ENCODE results near the gene GTPBP3. TPM values are rescaled to one million over a fixed set of nuclear protein-coding genes. Genes with fewer than 3 reads are reported as not detected.

The GTPBP3 gene
- total and polyA plus RNA-seq, 2 of the 13 experiments (the other 11 are each of a cell fraction or from before 2014, with no cell fraction given): 17.5 to 30.0 TPM

DNA sequence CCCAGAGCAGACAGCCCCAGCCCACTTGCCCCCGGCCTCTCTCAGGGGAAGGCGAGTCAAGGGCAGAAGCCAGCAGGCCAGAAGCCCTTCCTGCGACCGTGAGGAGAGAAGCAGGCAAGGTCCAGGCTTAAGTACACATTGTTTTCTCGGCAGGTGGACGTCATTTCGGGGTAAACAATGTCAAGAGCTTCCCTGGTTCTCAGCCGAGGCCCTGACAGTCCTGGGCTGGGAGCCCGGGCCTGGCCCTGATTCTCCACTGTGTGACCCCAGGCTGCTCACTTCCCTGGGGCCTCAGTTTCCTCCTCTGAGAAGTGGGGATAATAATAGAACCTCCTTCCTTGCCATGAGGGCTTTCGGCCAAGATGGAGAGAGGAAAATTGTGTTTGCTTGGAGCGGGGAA, 20.4 kb downstream of the GTPBP3 start:
- Histone ChIP-seq H3K4me1 (ENCODE audit: insufficient read depth, low read length) (peaks cover 24% of the 10 kb centered on the region), H3K36me3 (replicated peaks in 1 of 2; ENCODE audit: control insufficient read depth in 1 of 2, insufficient read depth in 2 of 2, low read length in 2 of 2) (no peaks in the 10 kb centered on the region), H4K20me1 (ENCODE audit: insufficient read depth, low read length) (no peaks in the 10 kb centered on the region), H3K4me3 (replicated peaks in 1 of 3; ENCODE audit: insufficient read depth in 1 of 3, low read depth in 2 of 3, low read length in 3 of 3) (peak overlapping the region in 1 of 3 experiments; percentile 30; a peak in 1 of 6 replicates), H3K79me2 (ENCODE audit: insufficient read depth, low read length) (no peaks in the 10 kb centered on the region), H2AFZ (ENCODE audit: low read length) (no peak overlapping the region), H3K27ac (ENCODE audit: extremely low read length, insufficient read depth, low read length) (no peak overlapping the region), H3K4me2 (ENCODE audit: low read depth, low read length) (peak overlapping the region; percentile 53; the same call in 1 of the 2 replicates), H3K9ac (ENCODE audit: insufficient read depth, low read depth, low read length) (no peak overlapping the region), H3K9me3 (ENCODE audit: low read length) (no peaks in the 10 kb centered on the region), H3K27me3 (ENCODE audit: control insufficient read depth in 1 of 2, insufficient read depth in 2 of 2, low read length in 2 of 2) (peaks cover 3 to 13% of the 10 kb centered on the region in 2 experiments; a peak in 3 of 5 replicates)
- 5% methylated on average over 11 of the region's 11 CpGs for WGBS (ENCODE audit: low lambda C conversion rate)
- CTCF ChIA-PET (ENCODE audit: low intra/inter-chr PET ratio, low total read pairs): no interaction called here
- no peak for FAIRE-seq
- intact Hi-C loops (cut with micrococcal nuclease; ENCODE audit: unreplicated experiment): no loop called here
- ATAC-seq: 0 out of 3 replicates have a peak, but pooled peaks have one; percentile 32
- POLR2A ChIA-PET: no interaction called here
- DNase-seq (ENCODE audit: low spot score): no peak
- in situ Hi-C loops (cut with HindIII; ENCODE audit: extremely low pct_ligation_motif_present, low pct_unique_long_range_greater_than_20kb): no loop called here
- no TSS peak for BruUV-seq (replicated peaks)
- no peak for TF ChIP-seq SKI (IDR thresholded peaks at IDR 0.05; ENCODE audit: partially characterized antibody)
- TF ChIP-seq ZNF432 (CRISPR knock-in tag; IDR thresholded peaks at IDR 0.05; ENCODE audit: borderline replicate concordance): no peak
- no peak for TF ChIP-seq ZSCAN29 (CRISPR knock-in tag; conservative IDR thresholded peaks at IDR 0.05)
- no peak for TF ChIP-seq PAF1 (CRISPR knock-in tag; IDR thresholded peaks at IDR 0.05)
- TF ChIP-seq, protein P1, sequence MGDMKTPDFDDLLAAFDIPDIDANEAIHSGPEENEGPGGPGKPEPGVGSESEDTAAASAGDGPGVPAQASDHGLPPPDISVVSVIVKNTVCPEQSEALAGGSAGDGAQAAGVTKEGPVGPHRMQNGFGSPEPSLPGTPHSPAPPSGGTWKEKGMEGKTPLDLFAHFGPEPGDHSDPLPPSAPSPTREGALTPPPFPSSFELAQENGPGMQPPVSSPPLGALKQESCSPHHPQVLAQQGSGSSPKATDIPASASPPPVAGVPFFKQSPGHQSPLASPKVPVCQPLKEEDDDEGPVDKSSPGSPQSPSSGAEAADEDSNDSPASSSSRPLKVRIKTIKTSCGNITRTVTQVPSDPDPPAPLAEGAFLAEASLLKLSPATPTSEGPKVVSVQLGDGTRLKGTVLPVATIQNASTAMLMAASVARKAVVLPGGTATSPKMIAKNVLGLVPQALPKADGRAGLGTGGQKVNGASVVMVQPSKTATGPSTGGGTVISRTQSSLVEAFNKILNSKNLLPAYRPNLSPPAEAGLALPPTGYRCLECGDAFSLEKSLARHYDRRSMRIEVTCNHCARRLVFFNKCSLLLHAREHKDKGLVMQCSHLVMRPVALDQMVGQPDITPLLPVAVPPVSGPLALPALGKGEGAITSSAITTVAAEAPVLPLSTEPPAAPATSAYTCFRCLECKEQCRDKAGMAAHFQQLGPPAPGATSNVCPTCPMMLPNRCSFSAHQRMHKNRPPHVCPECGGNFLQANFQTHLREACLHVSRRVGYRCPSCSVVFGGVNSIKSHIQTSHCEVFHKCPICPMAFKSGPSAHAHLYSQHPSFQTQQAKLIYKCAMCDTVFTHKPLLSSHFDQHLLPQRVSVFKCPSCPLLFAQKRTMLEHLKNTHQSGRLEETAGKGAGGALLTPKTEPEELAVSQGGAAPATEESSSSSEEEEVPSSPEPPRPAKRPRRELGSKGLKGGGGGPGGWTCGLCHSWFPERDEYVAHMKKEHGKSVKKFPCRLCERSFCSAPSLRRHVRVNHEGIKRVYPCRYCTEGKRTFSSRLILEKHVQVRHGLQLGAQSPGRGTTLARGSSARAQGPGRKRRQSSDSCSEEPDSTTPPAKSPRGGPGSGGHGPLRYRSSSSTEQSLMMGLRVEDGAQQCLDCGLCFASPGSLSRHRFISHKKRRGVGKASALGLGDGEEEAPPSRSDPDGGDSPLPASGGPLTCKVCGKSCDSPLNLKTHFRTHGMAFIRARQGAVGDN (CRISPR knock-in tag; IDR thresholded peaks at IDR 0.05): peak; percentile 23
- no peak for TF ChIP-seq NFIC (IDR thresholded peaks at IDR 0.05; ENCODE audit: low read length)
- no peak for TF ChIP-seq ZMYM3 (CRISPR knock-in tag; IDR thresholded peaks at IDR 0.05)
- peak; percentile 84 for TF ChIP-seq ZNF629 (CRISPR knock-in tag; conservative IDR thresholded peaks at IDR 0.05)
- 0 out of 2 replicates have a peak, but pooled peaks have one; percentile 17 for TF ChIP-seq ZFX (CRISPR knock-in tag; IDR thresholded peaks at IDR 0.05; ENCODE audit: low read depth)
- TF ChIP-seq PAX8 (CRISPR knock-in tag; IDR thresholded peaks at IDR 0.05; ENCODE audit: borderline replicate concordance): no peak
- TF ChIP-seq PAXIP1 (CRISPR knock-in tag; conservative IDR thresholded peaks at IDR 0.05): peak; percentile 39; the same call in 1 of the 2 replicates
- TF ChIP-seq MAF1 (CRISPR knock-in tag; IDR thresholded peaks at IDR 0.05; ENCODE audit: borderline replicate concordance): no peak
- peak; percentile 22; the same call in 1 of the 2 replicates for TF ChIP-seq CREM (IDR thresholded peaks at IDR 0.05)
- TF ChIP-seq CREM (CRISPR knock-in tag; IDR thresholded peaks at IDR 0.05): no peak
- TF ChIP-seq, protein P2, sequence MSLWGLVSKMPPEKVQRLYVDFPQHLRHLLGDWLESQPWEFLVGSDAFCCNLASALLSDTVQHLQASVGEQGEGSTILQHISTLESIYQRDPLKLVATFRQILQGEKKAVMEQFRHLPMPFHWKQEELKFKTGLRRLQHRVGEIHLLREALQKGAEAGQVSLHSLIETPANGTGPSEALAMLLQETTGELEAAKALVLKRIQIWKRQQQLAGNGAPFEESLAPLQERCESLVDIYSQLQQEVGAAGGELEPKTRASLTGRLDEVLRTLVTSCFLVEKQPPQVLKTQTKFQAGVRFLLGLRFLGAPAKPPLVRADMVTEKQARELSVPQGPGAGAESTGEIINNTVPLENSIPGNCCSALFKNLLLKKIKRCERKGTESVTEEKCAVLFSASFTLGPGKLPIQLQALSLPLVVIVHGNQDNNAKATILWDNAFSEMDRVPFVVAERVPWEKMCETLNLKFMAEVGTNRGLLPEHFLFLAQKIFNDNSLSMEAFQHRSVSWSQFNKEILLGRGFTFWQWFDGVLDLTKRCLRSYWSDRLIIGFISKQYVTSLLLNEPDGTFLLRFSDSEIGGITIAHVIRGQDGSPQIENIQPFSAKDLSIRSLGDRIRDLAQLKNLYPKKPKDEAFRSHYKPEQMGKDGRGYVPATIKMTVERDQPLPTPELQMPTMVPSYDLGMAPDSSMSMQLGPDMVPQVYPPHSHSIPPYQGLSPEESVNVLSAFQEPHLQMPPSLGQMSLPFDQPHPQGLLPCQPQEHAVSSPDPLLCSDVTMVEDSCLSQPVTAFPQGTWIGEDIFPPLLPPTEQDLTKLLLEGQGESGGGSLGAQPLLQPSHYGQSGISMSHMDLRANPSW (CRISPR knock-in tag; IDR thresholded peaks at IDR 0.05; ENCODE audit: borderline replicate concordance): no peak
- TF ChIP-seq ZFY (CRISPR knock-in tag; IDR thresholded peaks at IDR 0.05): 0 out of 2 replicates have a peak, but pooled peaks have one; percentile 8
